ENCODE measurements around the gene RETREG3.
"Not testable (repeated sequence)": the region's sequence is repeated elsewhere in the genome, so short reads cannot be mapped to it uniquely, and the experiment has no call there.

DNA sequence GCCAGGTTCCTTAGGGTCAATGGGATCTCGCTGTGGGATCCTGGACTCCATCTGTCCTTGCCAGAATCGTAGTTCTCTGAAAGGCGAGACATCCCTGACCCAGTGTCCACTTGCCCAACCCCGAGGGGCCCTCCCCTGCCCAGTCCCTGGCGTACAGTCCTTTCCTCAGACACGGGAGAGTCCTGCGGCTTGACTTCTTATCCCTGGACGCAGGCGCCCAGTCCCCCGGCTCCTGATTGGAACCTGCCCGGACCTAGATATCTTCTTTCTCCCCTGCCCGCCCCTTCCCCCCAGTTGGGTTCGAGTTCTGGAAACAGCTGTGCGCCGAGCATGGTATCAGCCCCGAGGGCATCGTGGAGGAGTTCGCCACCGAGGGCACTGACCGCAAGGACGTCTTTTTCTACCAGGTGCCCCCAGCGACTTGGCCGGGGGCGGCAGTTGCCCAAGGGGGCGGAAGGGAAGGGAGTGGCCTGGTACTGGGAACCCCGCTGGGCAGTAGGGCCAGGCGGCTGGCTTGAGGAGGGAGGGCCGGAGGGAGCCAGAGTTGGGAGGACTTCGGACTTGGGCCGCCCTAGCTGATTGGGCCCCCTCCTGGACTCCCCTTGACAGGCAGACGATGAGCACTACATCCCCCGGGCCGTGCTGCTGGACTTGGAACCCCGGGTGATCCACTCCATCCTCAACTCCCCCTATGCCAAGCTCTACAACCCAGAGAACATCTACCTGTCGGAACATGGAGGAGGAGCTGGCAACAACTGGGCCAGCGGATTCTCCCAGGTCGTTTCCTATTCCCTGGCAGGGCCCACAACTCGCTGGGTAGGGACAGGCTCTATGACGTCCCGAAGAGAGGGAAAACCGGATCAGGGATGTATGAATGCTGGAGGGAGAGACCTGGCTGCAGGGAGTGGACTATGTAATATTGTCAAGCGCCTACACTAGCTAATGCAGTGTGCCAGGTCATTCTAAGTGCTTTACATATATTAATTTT is 934 bp upstream of the RETREG3 start:
- TF ChIP-seq, protein P1, sequence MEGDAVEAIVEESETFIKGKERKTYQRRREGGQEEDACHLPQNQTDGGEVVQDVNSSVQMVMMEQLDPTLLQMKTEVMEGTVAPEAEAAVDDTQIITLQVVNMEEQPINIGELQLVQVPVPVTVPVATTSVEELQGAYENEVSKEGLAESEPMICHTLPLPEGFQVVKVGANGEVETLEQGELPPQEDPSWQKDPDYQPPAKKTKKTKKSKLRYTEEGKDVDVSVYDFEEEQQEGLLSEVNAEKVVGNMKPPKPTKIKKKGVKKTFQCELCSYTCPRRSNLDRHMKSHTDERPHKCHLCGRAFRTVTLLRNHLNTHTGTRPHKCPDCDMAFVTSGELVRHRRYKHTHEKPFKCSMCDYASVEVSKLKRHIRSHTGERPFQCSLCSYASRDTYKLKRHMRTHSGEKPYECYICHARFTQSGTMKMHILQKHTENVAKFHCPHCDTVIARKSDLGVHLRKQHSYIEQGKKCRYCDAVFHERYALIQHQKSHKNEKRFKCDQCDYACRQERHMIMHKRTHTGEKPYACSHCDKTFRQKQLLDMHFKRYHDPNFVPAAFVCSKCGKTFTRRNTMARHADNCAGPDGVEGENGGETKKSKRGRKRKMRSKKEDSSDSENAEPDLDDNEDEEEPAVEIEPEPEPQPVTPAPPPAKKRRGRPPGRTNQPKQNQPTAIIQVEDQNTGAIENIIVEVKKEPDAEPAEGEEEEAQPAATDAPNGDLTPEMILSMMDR (IDR thresholded peaks at IDR 0.05), result not testable (repeated sequence)
- not testable (repeated sequence) for TF ChIP-seq FOSB (CRISPR knock-in tag; IDR thresholded peaks at IDR 0.05); BHLHE40 (IDR thresholded peaks at IDR 0.05; ENCODE audit: low read depth, low read length); CEBPB (IDR thresholded peaks at IDR 0.05); MYC (IDR thresholded peaks at IDR 0.05; ENCODE audit: borderline replicate concordance, low read length); CBX2 (IDR thresholded peaks at IDR 0.05; ENCODE audit: borderline replicate concordance, low read depth); POLR2A (IDR thresholded peaks at IDR 0.05; ENCODE audit: low read length); HDAC2 (IDR thresholded peaks at IDR 0.05); FOSL2 (IDR thresholded peaks at IDR 0.05); FOSL2 (CRISPR knock-in tag; IDR thresholded peaks at IDR 0.05)
- 0 out of 2 replicates have a peak, but pooled peaks have one; percentile 22 for TF ChIP-seq PHF8 (IDR thresholded peaks at IDR 0.05; ENCODE audit: borderline replicate concordance, low read depth)
